Inflammatory macrophage (primary cell): ENCODE measurements around the gene TRAPPC12.
"Not testable (repeated sequence)": the region's sequence is repeated elsewhere in the genome, so short reads cannot be mapped to it uniquely, and the experiment has no call there.

ENCODE experiments used
- DNase-seq, 2 donors: peaks; one replicate each; pipeline ENCODE4 v3.0.0-alpha.2; 2020 to 2022

TRAPPC12 gene

GRCh38 chr2:3433776-3434400 lies 54.4 kb downstream of the TRAPPC12 start:
- no peak for DNase-seq

GRCh38 chr2:3434654-3435053 lies 55.2 kb downstream of the TRAPPC12 start:
- DNase-seq, result no peak

GRCh38 chr2:3435445-3435844 lies 56.0 kb downstream of the TRAPPC12 start:
- no peak for DNase-seq

DNA sequence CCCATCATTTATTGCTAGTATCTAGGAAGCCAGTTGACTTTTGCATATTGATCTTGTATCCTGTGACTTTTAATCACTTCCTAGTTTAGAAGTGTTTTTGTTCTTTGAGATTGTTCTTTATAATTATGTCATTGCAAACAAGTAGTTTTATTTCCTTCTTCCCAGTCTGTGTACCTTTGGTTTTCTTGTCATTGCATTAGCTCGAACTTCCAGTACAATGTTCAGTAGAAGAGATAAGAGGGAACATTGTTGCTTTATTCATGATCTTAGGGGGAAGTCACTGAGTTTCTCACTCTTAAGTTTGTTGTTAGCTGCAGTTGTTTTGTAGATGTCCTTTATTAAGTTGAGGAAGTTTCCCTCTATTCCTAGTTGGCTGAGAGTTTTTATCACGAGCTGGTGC lies 61.0 kb downstream of the TRAPPC12 start:
- DNase-seq, result no peak

DNA sequence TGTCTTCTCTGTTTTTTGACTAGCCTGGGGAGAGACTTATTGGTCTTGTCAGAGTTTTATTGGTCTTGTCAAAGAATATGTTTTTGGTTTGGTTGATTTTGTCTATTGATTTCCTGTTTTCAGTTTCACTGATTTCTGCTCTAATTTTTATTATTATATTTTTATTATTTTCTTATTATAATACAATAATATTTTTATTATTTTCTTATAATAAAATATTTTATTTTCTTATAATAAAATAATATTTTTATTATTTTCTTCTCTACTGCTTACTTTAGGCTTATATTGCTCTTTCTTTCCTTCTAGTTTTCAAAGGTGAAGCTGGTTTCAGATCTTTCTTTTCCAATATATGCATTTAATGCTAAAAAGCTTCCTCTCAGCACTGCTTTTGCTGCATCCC lies 62.0 kb downstream of the TRAPPC12 start:
- DNase-seq, result no peak

DNA sequence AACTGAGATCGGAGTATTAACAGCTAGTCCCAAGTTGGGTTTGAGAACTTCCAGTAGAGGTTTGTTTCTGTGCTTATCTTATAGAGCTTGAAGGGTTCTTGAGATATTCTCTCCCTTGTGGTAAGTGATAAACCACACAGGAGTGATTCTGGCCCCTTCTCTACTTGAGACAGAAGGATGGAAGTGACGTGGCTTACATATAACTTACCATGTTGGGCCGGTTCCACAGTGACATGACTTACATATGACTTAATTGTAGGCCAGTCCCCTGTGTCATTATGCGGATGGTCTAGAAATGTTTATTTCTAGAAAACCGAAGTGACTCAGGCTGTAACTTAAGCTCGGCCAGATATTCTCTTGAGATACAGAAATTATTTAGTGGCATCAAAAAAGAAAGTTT lies 62.7 kb downstream of the TRAPPC12 start:
- DNase-seq, result no peak

DNA sequence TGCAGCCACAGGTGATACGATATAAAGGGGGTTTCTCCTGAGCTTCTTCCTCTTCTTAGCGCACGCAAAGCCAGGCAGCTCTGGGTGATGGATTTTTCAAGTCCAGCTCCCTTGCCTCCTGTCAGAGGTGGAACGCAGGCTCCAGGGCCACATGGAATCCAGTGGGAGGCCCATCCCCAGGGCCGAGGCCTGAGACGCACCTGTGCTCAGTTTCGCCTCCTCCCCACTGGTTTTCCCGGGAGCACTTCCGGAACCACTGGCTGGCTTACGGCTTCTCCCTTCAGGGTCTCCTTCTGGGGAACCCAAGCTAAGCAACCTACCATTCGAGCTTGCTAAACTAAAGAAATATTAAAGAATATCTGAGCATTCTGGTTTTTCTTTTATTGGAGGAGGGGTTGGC lies 63.6 kb downstream of the TRAPPC12 start:
- no peak for DNase-seq

GRCh38 chr2:3443506-3444084 lies 64.1 kb downstream of the TRAPPC12 start:
- DNase-seq, result no peak

GRCh38 chr2:3445891-3446290 lies 66.4 kb downstream of the TRAPPC12 start:
- DNase-seq, result no peak

DNA sequence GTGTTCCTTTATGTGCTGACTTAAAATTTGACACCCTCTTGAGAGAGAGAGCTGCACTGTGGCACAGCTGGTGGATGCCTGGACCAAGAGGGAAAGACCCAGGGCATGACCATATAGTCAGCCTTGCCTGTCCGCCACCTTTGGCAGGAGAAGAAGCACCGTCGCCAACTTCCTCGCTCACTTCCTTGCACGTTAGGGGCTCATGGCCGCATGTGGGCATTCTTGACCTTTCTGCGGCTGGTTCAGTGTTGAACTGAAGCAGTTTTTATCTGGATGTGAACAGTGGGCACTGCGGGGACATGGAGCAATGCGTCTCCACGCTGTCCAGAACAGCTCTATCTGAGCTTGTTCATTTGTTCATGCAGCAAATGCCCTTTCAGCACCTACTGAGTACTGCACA lies 66.9 kb downstream of the TRAPPC12 start:
- no peak for DNase-seq

- peak; percentile 5 for DNase-seq
These were observed 67.7 kb downstream of the TRAPPC12 start for GRCh38 chr2:3447186-3447585.

GRCh38 chr2:3447789-3448317 lies 68.4 kb downstream of the TRAPPC12 start:
- no peak for DNase-seq

- DNase-seq, result not testable (repeated sequence)
These were observed 69.0 kb downstream of the TRAPPC12 start for GRCh38 chr2:3448441-3448911.

GRCh38 chr2:3449086-3449485 lies 69.6 kb downstream of the TRAPPC12 start:
- no peak for DNase-seq

- no peak for DNase-seq
These were observed 70.4 kb downstream of the TRAPPC12 start for GRCh38 chr2:3449936-3450335.

DNA sequence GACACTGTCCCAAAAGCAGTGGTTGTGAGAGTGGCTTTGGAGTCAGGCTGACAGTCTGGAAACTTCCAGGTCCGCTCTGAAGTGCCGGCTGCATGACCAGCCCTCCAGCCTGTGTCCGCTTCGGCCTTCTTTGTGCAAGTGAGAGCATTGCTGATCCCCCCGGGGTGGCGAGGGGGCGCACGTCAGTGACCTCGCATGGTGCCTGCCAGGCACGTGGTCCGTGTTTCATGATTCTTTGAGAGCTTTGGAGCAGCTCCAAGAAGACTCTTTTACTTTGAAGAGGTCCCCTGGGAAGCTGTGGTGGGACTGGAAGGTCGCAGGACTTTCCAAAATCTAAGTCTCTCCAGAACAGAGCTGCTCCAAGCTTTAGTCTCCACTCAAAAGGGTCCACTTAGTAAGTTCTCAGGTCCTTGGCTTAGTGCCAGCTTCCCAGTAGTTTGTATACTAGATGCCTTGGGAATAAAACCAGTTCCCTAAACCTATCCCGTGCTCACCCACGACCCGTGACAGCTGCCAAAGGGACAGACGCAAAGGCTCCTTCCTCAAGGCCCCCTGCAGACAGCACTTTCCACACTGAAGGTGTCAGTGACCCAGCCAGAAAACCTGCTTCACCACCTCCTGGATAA lies 71.0 kb downstream of the TRAPPC12 start:
- no peak for DNase-seq

DNA sequence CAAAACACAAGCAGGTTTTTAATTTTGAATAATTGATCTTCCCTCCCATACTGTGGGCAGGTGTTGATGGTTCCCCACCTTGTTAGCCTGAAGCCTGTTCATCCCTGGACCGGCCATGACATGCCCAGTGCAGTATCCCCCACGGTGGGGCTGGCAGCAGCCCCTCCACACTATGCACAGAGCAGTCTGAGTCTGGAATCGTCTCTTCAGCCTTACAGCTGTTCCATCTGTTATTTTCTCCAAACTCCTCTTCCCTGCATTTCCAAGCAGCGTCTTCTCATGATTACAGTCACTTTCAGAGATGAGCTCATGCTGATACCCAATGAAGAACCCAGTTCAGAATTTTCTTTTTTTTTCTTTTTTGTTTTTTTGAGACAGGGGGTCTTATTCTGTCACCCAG lies 71.7 kb downstream of the TRAPPC12 start:
- DNase-seq, result no peak

DNA sequence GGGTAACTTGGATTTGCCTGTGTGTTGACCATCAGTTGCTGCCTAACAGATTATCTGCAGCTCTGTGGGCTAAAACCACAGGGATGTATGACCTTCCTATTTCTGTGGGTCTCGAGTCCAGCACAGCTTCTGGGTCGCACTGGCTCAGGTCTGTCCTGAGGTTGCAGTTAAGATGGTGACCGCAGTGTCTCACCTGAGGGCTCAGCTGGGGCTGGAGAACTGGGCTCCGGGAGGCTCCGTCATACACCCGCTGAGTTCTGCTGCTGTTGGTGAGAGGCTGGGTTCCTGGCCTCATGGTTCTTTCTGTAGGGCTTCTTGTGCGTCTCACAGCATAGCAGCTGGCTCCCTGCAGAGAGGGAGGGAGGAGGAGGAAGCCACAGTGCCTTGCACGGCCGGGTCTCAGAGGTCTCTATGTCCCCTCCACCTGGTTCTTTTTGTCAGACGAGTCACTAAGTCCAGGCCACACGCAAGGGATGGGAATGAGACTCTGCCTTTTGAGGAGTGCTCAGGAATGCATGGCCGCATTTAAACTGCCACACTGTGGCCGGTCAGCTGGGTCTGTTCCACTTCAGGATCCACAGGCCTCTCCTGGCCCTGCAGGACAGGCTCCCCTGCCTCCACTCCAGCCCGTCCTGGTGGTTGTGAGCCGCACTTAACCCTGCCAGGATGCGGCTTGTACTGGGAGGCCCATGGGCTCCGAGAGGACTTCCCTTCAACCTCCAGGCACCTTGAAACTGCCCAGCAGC lies 72.6 kb downstream of the TRAPPC12 start:
- DNase-seq, result no peak

DNA sequence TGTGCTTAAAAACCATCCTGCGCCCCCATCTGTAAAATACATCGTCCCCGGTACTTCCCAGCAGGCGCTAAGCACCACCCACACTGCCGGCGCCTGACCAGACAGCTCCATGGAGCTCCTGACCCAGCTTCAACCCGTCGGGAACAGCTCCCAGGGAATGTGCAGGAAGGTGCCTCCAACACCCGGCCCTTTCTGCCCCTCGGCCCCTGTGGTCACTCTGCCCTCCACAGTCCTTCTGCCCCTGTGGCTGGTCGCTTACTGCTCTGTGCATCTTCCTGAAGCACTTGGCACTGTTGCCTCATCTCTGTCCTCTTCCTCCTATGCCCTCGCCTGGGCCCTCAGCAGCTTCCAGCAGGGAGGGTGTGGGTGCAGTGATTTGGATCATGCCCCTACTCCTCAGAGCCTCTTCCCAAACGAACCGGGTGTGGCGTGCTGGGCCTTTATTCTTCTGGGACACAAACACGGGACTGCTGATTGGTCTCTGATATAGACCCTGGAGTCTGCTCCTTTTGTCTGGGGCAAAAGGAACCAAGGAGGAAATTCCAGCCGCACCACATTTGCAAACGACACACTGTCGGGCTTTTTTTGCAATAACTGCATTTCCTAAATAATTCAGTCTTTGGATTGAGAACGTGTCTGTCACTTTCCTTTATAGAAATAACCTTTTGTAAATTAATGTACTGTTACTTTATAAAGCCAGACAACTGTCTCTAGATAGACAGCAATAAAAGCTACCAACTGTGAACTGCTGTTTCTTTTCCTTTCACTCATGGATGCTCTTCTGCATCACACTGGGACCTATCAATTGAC lies 73.9 kb downstream of the TRAPPC12 start:
- no peak for DNase-seq

DNA sequence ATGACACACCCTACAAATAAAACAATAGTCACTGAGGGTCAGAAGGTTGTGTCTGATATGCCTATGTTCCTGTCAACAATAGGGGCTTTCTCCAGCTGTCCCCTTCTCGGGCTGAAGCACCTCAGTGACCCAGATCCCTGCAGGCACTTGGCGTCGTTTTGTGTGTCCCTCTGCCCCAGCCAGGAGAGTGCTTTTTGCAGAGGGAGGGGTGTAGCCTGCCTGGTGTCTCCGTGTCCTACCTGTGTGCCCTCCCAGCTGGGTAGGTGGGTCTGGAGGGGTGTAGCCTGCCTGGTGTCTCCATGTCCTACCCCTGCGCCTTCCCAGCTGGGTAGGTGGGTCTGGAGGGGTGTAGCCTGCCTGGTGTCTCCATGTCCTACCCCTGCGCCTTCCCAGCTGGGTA lies 74.5 kb downstream of the TRAPPC12 start:
- not testable (repeated sequence) for DNase-seq

GRCh38 chr2:3454802-3455201 lies 75.3 kb downstream of the TRAPPC12 start:
- DNase-seq, result no peak

- no peak for DNase-seq
These were observed 76.6 kb downstream of the TRAPPC12 start for GRCh38 chr2:3456125-3456524.
